Stimulated activated CD8-positive, alpha-beta memory T cell treated with anti-CD3 and anti-CD28 coated beads, Interleukin-2, amount 100 ng/mL, for 1 hour (primary cell): ENCODE data around the gene NDUFAF8.

Source experiments
- DNase-seq, 2 donors: peaks; one replicate each; pipeline ENCODE4 v3.0.0-alpha.2; 2020; ENCODE audit warnings: low read depth in 2 of 2

The NDUFAF8 gene

GRCh38 chr17:81273698-81274470 lies 34.8 kb downstream of the NDUFAF8 start:
- DNase-seq, result no peak

DNA sequence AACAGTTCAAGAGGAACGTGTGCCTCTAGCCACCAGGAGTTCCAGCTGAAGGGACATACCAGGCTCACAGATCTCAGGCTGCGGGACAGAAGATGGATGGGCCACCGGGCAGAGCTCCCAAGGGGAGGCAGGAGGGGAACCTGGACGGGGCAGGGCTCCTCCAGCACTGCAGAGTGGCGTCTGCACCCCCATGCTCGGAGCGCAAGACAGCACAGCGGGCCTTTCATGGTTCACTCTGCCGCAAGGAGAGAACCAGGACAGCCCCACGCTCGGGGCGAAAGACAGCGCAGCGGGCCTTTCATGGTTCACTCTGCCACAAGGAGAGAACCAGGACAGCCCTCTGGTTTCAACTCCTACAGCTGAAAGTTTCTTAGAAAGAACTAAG lies 35.3 kb downstream of the NDUFAF8 start:
- no peak for DNase-seq

DNA sequence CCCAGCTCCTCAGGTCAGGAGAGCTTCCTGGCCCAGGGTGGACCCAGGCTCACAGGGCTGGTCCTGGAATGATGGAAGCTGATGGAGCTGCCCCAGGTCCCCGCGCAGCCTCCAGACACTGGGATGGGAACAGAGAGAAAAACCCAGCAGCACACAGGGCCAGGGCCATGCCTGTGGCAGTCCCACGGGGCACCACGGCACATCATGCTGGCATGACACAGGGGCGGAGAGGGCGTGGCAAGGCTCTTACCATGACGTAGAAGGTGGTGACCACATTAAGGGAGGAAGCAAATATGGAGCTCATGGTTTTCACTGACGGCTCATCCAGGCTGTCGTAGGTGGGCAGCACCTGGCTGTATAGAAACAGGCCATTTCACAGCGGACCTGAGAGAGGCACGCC lies 37.7 kb downstream of the NDUFAF8 start:
- no peak for DNase-seq

DNA sequence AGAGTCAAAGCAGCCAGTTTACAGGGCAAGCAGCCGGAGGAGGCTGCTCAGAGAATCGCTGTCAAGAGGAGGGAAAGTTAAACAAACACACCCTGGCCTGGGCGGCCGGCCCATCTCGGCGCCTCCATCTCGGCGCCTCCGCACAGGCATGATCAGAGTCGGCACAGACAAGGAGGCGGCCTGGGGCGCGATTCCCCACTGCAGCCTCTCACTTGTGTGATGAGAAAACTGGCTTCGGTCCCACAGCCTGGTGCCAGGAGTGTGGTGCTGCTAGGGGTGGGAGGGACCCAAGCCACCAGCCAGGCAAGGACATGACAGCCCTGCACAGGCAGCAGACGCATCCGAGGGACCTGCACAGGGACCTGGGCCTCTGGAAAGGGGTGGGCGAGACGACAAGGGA lies 38.3 kb downstream of the NDUFAF8 start:
- DNase-seq, result no peak

DNA sequence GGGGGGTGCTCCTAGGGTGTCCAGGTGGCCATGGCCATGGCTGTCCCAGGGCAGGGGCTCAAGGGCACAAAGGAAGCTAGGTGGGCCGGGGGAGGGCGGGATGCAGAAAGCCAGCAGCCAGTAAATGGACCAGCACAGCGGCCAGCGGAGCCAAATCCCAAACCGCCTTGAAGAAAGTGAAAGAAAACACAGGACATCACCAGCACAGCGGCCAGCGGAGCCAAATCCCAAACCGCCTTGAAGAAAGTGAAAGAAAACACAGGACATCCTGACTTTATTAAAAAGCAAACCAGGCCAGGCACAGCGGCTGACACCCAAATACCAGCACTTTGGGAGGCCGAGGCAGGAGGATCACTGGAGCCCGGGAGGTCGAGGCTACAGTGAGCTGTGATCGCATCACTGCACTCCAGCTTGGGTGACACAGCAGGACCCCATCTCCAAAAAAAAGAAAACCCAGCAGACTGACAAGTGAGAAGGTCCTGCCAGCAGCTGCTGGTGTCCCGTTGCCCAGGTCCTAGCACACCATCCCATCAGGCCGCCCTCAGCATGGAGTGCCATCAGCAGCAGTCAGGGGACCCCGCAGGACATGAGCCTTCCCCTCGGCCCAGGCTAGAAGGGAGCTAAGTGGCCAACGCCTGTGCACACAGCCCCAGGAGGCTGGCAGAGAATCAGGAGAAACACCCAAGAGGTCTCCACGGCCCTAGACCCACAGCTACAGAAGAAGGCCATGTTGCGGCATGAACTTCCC lies 39.0 kb downstream of the NDUFAF8 start:
- no peak for DNase-seq

DNA sequence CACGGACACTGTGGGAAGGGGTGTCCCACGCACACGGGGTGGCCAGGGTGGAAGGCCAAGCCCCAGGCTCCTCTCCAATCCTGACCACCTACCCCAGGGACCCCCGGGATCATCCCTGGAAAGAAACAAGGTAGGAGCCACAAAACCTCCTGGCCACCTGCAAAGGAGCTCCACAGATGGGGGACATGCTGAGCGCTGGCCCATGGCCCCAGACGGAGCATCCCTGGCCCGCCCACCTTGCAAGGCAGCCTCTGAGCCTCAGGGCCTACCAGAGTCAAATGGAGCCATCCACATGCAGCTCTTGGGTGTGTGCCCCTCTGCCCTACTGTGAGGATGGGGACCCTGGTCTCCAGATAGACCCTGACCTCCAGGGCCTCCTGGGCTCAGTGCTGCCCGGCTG lies 39.7 kb downstream of the NDUFAF8 start:
- DNase-seq, result no peak

GRCh38 chr17:81279278-81280275 lies 40.5 kb downstream of the NDUFAF8 start:
- no peak for DNase-seq

- DNase-seq, result no peak
These were observed 41.5 kb downstream of the NDUFAF8 start for GRCh38 chr17:81280571-81280970.

GRCh38 chr17:81282141-81282540 lies 43.0 kb downstream of the NDUFAF8 start:
- DNase-seq, result no peak

GRCh38 chr17:81282876-81283275 lies 43.8 kb downstream of the NDUFAF8 start:
- no peak for DNase-seq

GRCh38 chr17:81285179-81285878 lies 46.2 kb downstream of the NDUFAF8 start:
- peak in 1 of 2 donors; percentile 20 for DNase-seq

DNA sequence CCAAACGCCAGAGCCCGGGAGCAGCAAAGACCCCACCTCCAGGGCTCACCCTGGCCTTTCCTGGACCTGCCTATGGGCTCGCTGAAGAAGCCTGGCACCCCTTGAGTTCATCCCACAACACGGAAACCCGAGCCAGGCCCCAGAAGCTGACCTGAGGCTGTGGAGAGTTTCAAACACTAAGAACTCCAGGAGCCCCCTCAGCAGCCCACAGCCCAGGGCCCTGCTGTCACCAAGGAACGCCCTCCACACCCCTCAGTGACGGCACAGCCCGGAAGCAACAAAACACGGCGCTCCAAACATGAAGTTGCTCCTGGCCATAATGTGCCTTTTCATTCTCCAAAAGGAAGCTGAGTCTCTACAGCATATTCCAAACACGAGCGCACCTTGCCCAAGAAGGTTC lies 46.8 kb downstream of the NDUFAF8 start:
- no peak for DNase-seq

GRCh38 chr17:81286491-81287145 lies 47.5 kb downstream of the NDUFAF8 start:
- DNase-seq, result no peak

DNA sequence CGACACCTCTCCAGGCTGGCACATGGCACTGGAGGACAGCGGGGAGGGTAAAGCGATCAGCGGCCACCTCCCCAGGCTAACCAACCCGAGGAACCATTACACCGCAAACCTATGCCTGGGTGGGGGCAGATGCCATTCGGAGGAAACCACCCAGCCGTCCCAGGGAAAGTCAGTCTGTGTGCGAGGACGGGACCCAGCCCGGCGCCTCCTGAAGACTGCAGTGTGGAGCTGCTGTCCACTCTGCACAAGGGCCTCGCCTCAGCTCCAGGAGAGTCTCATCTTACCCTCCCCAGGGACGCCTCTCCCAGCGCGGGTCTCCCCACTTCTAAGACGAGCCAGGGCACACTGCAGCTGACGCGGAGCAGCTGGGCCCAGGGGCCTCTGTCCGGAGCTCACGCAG lies 48.0 kb downstream of the NDUFAF8 start:
- DNase-seq, result no peak

DNA sequence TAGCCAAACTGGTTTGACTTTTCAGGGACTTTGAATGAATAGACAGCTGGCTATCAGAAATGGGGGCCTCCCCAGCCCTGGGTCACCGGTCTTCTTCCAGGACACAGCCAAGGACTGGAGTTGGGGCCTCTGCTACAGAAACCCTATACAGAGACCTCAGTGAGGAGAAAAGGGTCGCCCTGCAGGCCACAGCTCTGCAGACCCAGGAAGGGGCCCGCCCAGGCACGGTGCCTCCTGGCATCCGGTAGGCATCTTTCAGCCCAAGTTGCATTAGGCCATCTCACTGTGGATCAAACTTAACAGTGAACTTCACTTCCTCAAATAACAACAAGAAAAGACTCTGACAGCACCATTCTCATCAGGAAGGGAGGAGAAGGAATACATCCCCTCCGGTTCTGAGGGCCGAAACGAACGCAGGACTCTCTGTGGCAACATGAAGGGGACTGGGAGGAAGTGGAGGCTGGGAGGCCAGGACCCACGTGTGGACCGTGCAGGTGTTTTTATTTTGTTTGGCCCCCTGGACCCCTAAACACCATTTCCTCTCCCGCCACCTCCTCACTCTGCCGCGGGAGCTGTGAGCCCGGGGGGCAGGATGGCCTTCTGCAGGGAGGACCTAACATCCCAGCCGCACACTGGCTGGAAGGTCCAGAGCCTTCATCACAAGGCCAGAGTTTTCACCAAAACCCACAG lies 48.8 kb downstream of the NDUFAF8 start:
- DNase-seq, result no peak

- no peak for DNase-seq
These were observed 49.6 kb downstream of the NDUFAF8 start for GRCh38 chr17:81288715-81289114.

- DNase-seq, result no peak
These were observed 50.5 kb downstream of the NDUFAF8 start for GRCh38 chr17:81289627-81290026.

DNA sequence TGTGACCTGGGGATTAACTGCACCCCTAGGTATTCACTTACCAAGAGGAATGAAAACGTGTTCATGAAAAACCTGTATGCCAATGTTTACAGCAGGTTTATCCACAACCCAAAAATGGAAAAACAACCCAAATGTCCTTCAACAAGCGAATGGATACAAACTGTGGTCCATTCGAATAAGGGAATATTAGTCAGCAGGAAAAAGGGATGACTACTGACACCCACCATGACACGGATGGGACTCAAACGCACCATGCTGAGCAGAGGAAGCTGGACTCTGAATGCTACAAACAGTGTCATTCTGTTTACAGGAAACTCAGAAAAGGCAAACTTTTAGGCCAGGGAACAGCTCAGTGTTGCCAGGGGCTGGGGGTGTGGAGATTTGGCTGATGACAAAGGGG lies 51.1 kb downstream of the NDUFAF8 start:
- DNase-seq, result no peak
